Liver (tissue), 9 donors: ENCODE measurements around the gene ZFP62. TPM values are rescaled to one million over a fixed set of nuclear protein-coding genes. Genes with fewer than 3 reads are reported as not detected.

Experiments used
- DNase-seq: peaks from one replicate; pipeline ENCODE4 v3.0.0-alpha.2; 2017; ENCODE audit warnings: low spot score
- H3K27ac ChIP-seq, 2 donors: one replicate each; pipeline ENCODE4 v1.7.0; 2013; ENCODE audit warnings: inconsistent platforms in 2 of 2, low read length in 2 of 2, control low read depth in 1 of 2, low read depth in 1 of 2, mild to moderate bottlenecking in 1 of 2
- H3K27me3 ChIP-seq, 4 donors: one replicate each; pipeline versions ENCODE4 v1.6.1 to v1.7.0; 2013; ENCODE audit warnings: low read length in 3 of 4, inconsistent platforms in 1 of 4, mild to moderate bottlenecking in 1 of 4, moderate library complexity in 1 of 4; ENCODE audit not compliant: control insufficient read depth in 4 of 4, insufficient read depth in 4 of 4
- H3K36me3 ChIP-seq, 4 donors: one replicate each; pipeline versions ENCODE4 v1.6.1 to v1.7.0; 2013; ENCODE audit warnings: low read length in 3 of 4, mild to moderate bottlenecking in 3 of 4, low read depth in 1 of 4, moderate library complexity in 1 of 4; ENCODE audit not compliant: control insufficient read depth in 4 of 4, insufficient read depth in 3 of 4
- H3K4me1 ChIP-seq, 4 donors: one replicate each; pipeline versions ENCODE4 v1.6.1 to v1.7.0; 2013; ENCODE audit warnings: low read length in 3 of 4, mild to moderate bottlenecking in 3 of 4, moderate library complexity in 1 of 4; ENCODE audit not compliant: control insufficient read depth in 4 of 4, insufficient read depth in 4 of 4
- H3K4me3 ChIP-seq, 3 donors: one replicate each; pipeline versions ENCODE4 v1.6.1 to v1.7.0; 2013; ENCODE audit warnings: low read length in 3 of 3, control low read depth in 1 of 3, low read depth in 1 of 3, mild to moderate bottlenecking in 1 of 3
- H3K9ac ChIP-seq, 2 donors: one replicate each; pipeline ENCODE4 v1.7.0; 2013; ENCODE audit warnings: low read length in 2 of 2, mild to moderate bottlenecking in 2 of 2, moderate library complexity in 2 of 2, control low read depth in 1 of 2, low read depth in 1 of 2
- H3K9me3 ChIP-seq, 4 donors: one replicate each; pipeline versions ENCODE4 v1.6.1 to v1.7.0; 2013; ENCODE audit warnings: low read length in 3 of 4; ENCODE audit not compliant: control insufficient read depth in 4 of 4
- EGR1 ChIP-seq, 2 donors: IDR thresholded peaks; 2 replicates each; pipeline ENCODE4 v1.6.1; 2016 to 2018; ENCODE audit warnings: antibody characterized with exemption in 2 of 2, low read depth in 2 of 2
- FOXA1 ChIP-seq: IDR thresholded peaks from 2 replicates; pipeline ENCODE4 v1.6.1; 2016; ENCODE audit warnings: antibody characterized with exemption
- FOXA2 ChIP-seq: IDR thresholded peaks from 2 replicates; pipeline ENCODE4 v1.6.1; 2016; ENCODE audit warnings: antibody characterized with exemption
- GABPA ChIP-seq, 2 donors: IDR thresholded peaks in 1 of 2; conservative IDR thresholded peaks in 1 of 2; 2 replicates each; pipeline ENCODE4 v1.6.1; 2016; ENCODE audit warnings: antibody characterized with exemption in 2 of 2, mild to moderate bottlenecking in 1 of 2, moderate library complexity in 1 of 2
- HNF4A ChIP-seq, 2 donors: conservative IDR thresholded peaks; 2 replicates each; pipeline ENCODE4 v1.6.1; 2016; ENCODE audit warnings: antibody characterized with exemption in 2 of 2, mild to moderate bottlenecking in 2 of 2
- HNF4G ChIP-seq: IDR thresholded peaks from 2 replicates; pipeline ENCODE4 v1.6.1; 2016; ENCODE audit warnings: antibody characterized with exemption
- JUND ChIP-seq, 2 donors: IDR thresholded peaks; 2 replicates each; pipeline ENCODE4 v1.6.1; 2016; ENCODE audit warnings: antibody characterized with exemption in 2 of 2
- NR2F2 ChIP-seq: IDR thresholded peaks from 2 replicates; pipeline ENCODE4 v1.6.1; 2016; ENCODE audit warnings: antibody characterized with exemption
- RAD21 ChIP-seq, 2 donors: IDR thresholded peaks; 2 replicates each; pipeline ENCODE4 v1.6.1; 2016; ENCODE audit warnings: antibody characterized with exemption in 2 of 2, mild to moderate bottlenecking in 2 of 2
- RXRA ChIP-seq, 2 donors: IDR thresholded peaks; 2 replicates each; pipeline ENCODE4 v1.6.1; 2017 to 2018; ENCODE audit warnings: antibody characterized with exemption in 2 of 2, mild to moderate bottlenecking in 1 of 2
- SP1 ChIP-seq: IDR thresholded peaks from 2 replicates; pipeline ENCODE4 v1.6.1; 2018; ENCODE audit warnings: antibody characterized with exemption, mild to moderate bottlenecking
- TAF1 ChIP-seq: conservative IDR thresholded peaks from 2 replicates; pipeline ENCODE4 v1.6.1; 2016; ENCODE audit warnings: antibody characterized with exemption, mild to moderate bottlenecking
- YY1 ChIP-seq: IDR thresholded peaks from 2 replicates; pipeline ENCODE4 v1.6.1; 2016; ENCODE audit warnings: antibody characterized with exemption, mild to moderate bottlenecking
- WGBS: extraction: QIAGEN DNeasy Blood & Tissue Kit; methylation state at CpG from one replicate; pipeline ENCODE4 v1.1.7; 2013; 5-methylcytosine and 5-hydroxymethylcytosine counted together
- polyA plus RNA-seq, 2 donors: library from polyadenylated mRNA; stranded (reverse) in 1 of 2; unstranded in 1 of 2; fragments of 200-250 nt in 1 of 2; fragments of >200 nt in 1 of 2; fragmentation: Nextera tagmentation in 1 of 2; extraction: Ambion mirVana in 1 of 2; gene quantifications; one replicate each; pipeline versions ENCODE4 v1.2.1 to v1.2.3, GENCODE V29; 2013 to 2015
- total RNA-seq, 2 donors: library from RNA; depleted of rRNA; stranded (reverse); fragments of >200 nt; gene quantifications; one replicate each; pipeline ENCODE4 v1.2.3, GENCODE V29; 2014
- TF ChIP-seq, protein P1 (sequence below): IDR thresholded peaks from 2 replicates; pipeline ENCODE4 v1.6.1; 2016; ENCODE audit warnings: antibody characterized with exemption
- TF ChIP-seq, protein P2 (sequence below): IDR thresholded peaks from 2 replicates; pipeline ENCODE4 v1.6.1; 2016; ENCODE audit warnings: antibody characterized with exemption, mild to moderate bottlenecking
- TF ChIP-seq, protein P3 (sequence below): IDR thresholded peaks from 2 replicates; pipeline ENCODE4 v1.6.1; 2016; ENCODE audit warnings: antibody characterized with exemption
- TF ChIP-seq, protein P4 (sequence below): fragments of 150-350 bp; IDR thresholded peaks from 2 replicates; pipeline ENCODE4 v1.5.1; 2017; ENCODE audit warnings: improper control_type of control experiment, low read depth, low read length; ENCODE audit not compliant: missing input control
- TF ChIP-seq, protein P5 (sequence below): IDR thresholded peaks from 2 replicates; pipeline ENCODE4 v1.6.1; 2016; ENCODE audit warnings: antibody characterized with exemption
- donor health status: healthy.
- donor health status: healthy.
- donor health status: healthy.
- donor health status: healthy.
- donor health status: healthy.

ZFP62 gene
- total and polyA plus RNA-seq, 4 donors, result 3.4 to 8.8 (median 5.7) TPM

DNA sequence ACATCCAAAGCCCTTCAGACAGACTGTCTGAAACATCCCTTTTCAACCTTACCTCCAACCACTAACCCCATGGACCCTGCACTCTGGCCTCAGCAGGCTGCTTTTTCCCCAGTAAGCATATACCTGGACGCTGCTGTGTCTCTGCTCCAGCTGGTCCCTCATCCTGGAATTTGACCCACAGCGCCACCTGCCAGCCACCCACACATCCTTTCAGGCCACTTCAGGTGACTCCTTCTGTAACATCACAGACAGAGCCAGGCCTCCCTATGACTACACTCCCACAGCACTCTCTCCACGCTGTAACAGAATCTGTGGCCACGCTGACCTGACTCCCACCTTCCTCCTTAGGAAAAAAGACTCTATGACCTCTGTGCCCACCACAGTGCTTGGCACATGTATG lies 61.9 kb downstream of the ZFP62 start:
- H3K27me3 ChIP-seq, result no peaks in the 10 kb centered on the region
- 60% methylated on average over 4 of the region's 4 CpGs for WGBS
- H3K9ac ChIP-seq, result no peak overlapping the region
- no peak overlapping the region for H3K27ac ChIP-seq
- H3K9me3 ChIP-seq, result no peaks in the 10 kb centered on the region
- DNase-seq, result no peak
- no peak overlapping the region for H3K4me3 ChIP-seq
- TF ChIP-seq GABPA (IDR thresholded peaks at IDR 0.05 in 1 of 2, conservative IDR thresholded peaks at IDR 0.05 in 1 of 2) (no peak), SP1 (peak; percentile 35), HNF4G (no peak), FOXA2 (no peak), EGR1 (IDR thresholded peaks at IDR 0.05; ENCODE audit: low read depth in 2 of 2) (peak; percentile 47 to 79), RXRA (IDR thresholded peaks at IDR 0.05) (peak; percentile 44 to 54), RAD21 (IDR thresholded peaks at IDR 0.05) (peak; percentile 24 to 52), FOXA1 (no peak), NR2F2 (no peak), YY1 (no peak), HNF4A (conservative IDR thresholded peaks at IDR 0.05) (peak; percentile 47 to 67), TAF1 (no peak), JUND (IDR thresholded peaks at IDR 0.05) (no peak)
- TF ChIP-seq, protein P1, sequence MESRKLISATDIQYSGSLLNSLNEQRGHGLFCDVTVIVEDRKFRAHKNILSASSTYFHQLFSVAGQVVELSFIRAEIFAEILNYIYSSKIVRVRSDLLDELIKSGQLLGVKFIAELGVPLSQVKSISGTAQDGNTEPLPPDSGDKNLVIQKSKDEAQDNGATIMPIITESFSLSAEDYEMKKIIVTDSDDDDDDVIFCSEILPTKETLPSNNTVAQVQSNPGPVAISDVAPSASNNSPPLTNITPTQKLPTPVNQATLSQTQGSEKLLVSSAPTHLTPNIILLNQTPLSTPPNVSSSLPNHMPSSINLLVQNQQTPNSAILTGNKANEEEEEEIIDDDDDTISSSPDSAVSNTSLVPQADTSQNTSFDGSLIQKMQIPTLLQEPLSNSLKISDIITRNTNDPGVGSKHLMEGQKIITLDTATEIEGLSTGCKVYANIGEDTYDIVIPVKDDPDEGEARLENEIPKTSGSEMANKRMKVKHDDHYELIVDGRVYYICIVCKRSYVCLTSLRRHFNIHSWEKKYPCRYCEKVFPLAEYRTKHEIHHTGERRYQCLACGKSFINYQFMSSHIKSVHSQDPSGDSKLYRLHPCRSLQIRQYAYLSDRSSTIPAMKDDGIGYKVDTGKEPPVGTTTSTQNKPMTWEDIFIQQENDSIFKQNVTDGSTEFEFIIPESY, result no peak
- TF ChIP-seq, protein P2, sequence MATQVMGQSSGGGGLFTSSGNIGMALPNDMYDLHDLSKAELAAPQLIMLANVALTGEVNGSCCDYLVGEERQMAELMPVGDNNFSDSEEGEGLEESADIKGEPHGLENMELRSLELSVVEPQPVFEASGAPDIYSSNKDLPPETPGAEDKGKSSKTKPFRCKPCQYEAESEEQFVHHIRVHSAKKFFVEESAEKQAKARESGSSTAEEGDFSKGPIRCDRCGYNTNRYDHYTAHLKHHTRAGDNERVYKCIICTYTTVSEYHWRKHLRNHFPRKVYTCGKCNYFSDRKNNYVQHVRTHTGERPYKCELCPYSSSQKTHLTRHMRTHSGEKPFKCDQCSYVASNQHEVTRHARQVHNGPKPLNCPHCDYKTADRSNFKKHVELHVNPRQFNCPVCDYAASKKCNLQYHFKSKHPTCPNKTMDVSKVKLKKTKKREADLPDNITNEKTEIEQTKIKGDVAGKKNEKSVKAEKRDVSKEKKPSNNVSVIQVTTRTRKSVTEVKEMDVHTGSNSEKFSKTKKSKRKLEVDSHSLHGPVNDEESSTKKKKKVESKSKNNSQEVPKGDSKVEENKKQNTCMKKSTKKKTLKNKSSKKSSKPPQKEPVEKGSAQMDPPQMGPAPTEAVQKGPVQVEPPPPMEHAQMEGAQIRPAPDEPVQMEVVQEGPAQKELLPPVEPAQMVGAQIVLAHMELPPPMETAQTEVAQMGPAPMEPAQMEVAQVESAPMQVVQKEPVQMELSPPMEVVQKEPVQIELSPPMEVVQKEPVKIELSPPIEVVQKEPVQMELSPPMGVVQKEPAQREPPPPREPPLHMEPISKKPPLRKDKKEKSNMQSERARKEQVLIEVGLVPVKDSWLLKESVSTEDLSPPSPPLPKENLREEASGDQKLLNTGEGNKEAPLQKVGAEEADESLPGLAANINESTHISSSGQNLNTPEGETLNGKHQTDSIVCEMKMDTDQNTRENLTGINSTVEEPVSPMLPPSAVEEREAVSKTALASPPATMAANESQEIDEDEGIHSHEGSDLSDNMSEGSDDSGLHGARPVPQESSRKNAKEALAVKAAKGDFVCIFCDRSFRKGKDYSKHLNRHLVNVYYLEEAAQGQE, result no peak
- TF ChIP-seq, protein P3, sequence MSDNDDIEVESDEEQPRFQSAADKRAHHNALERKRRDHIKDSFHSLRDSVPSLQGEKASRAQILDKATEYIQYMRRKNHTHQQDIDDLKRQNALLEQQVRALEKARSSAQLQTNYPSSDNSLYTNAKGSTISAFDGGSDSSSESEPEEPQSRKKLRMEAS, result no peak
- TF ChIP-seq, protein P4, sequence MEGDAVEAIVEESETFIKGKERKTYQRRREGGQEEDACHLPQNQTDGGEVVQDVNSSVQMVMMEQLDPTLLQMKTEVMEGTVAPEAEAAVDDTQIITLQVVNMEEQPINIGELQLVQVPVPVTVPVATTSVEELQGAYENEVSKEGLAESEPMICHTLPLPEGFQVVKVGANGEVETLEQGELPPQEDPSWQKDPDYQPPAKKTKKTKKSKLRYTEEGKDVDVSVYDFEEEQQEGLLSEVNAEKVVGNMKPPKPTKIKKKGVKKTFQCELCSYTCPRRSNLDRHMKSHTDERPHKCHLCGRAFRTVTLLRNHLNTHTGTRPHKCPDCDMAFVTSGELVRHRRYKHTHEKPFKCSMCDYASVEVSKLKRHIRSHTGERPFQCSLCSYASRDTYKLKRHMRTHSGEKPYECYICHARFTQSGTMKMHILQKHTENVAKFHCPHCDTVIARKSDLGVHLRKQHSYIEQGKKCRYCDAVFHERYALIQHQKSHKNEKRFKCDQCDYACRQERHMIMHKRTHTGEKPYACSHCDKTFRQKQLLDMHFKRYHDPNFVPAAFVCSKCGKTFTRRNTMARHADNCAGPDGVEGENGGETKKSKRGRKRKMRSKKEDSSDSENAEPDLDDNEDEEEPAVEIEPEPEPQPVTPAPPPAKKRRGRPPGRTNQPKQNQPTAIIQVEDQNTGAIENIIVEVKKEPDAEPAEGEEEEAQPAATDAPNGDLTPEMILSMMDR, result no peak
- TF ChIP-seq, protein P5, sequence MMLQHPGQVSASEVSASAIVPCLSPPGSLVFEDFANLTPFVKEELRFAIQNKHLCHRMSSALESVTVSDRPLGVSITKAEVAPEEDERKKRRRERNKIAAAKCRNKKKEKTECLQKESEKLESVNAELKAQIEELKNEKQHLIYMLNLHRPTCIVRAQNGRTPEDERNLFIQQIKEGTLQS, result no peak
- H3K36me3 ChIP-seq, result peaks cover 0 to 14% (median 5%) of the 10 kb centered on the region in 4 donors
- H3K4me1 ChIP-seq, result peaks cover 14 to 72% (median 69%) of the 10 kb centered on the region in 4 donors
